Measurements from ENCODE around the gene PPIL6. TPM values are rescaled to one million over a fixed set of nuclear protein-coding genes. Genes with fewer than 3 reads are reported as not detected.

The PPIL6 gene
- total RNA-seq, 3 donors from 2014 or later (not counting 1 experiment from before 2014, with no cell fraction given): 0.28 to 0.70 (median 0.40) TPM

- no peaks in the 10 kb centered on the region for H3K27me3 Mint-ChIP-seq (ENCODE audit: low read depth in 2 of 2)
- ATAC-seq: no peak
- no peak for TF ChIP-seq CTCF (IDR thresholded peaks at IDR 0.05)
- no peaks in the 10 kb centered on the region for H3K27me3 ChIP-seq (ENCODE audit: control insufficient read depth, insufficient read depth, low read length)
- no peak for DNase-seq
- H3K4me3 ChIP-seq (ENCODE audit: low read length): no peak overlapping the region
- peaks cover 38 to 59% of the 10 kb centered on the region in 2 donors for H3K4me1 Mint-ChIP-seq
- peak overlapping the region in 1 of 2 donors; percentile 38 for H3K27ac Mint-ChIP-seq
- 92% methylated on average over 9 of the region's 9 CpGs for WGBS (ENCODE audit: insufficient coverage)
- H3K36me3 ChIP-seq (ENCODE audit: control insufficient read depth, insufficient read depth, low read length): peaks cover 17% of the 10 kb centered on the region
- no peaks in the 10 kb centered on the region for H3K36me3 Mint-ChIP-seq
- intact Hi-C loops (cut with micrococcal nuclease): loop anchor here (10.0 kb wide), 1 partner anchor 243 kb away; the partner anchor contains the start of genes AK9 and FIG4
- H3K9me3 ChIP-seq (ENCODE audit: control insufficient read depth, insufficient read depth, low read length): no peaks in the 10 kb centered on the region
- no peak overlapping the region for H3K4me3 Mint-ChIP-seq
- peaks cover 67% of the 10 kb centered on the region for H3K4me1 ChIP-seq (ENCODE audit: control insufficient read depth, insufficient read depth, low read length)
- no peak overlapping the region for H3K27ac ChIP-seq (ENCODE audit: low read length)
- H3K9me3 Mint-ChIP-seq: no peaks in the 10 kb centered on the region
Observed at GRCh38 chr6:109452181-109452580, 11.8 kb upstream of the PPIL6 start.

GRCh38 chr6:109451376-109451775, 10.9 kb upstream of the PPIL6 start:
- WGBS (ENCODE audit: insufficient coverage): 97% methylated on average over 7 of the region's 7 CpGs
- no peak overlapping the region for H3K4me3 Mint-ChIP-seq
- Histone ChIP-seq H3K27ac (ENCODE audit: low read length) (no peak overlapping the region), H3K4me1 (ENCODE audit: control insufficient read depth, insufficient read depth, low read length) (peaks cover 60% of the 10 kb centered on the region), H3K9me3 (ENCODE audit: control insufficient read depth, insufficient read depth, low read length) (no peaks in the 10 kb centered on the region), H3K36me3 (ENCODE audit: control insufficient read depth, insufficient read depth, low read length) (peaks cover 25% of the 10 kb centered on the region), H3K4me3 (ENCODE audit: low read length) (no peak overlapping the region), H3K27me3 (ENCODE audit: control insufficient read depth, insufficient read depth, low read length) (no peaks in the 10 kb centered on the region)
- intact Hi-C loops (cut with micrococcal nuclease): loop anchor here (10.0 kb wide), 1 partner anchor 243 kb away; the partner anchor contains the start of genes AK9 and FIG4
- no peak for TF ChIP-seq CTCF (IDR thresholded peaks at IDR 0.05)
- H3K27ac Mint-ChIP-seq: no peak overlapping the region
- H3K4me1 Mint-ChIP-seq: peaks cover 32 to 56% of the 10 kb centered on the region in 2 donors
- ATAC-seq (no peak), DNase-seq (no peak)
- H3K9me3 Mint-ChIP-seq: no peaks in the 10 kb centered on the region
- no peaks in the 10 kb centered on the region for H3K27me3 Mint-ChIP-seq (ENCODE audit: low read depth in 2 of 2)
- no peaks in the 10 kb centered on the region for H3K36me3 Mint-ChIP-seq

- H3K27ac Mint-ChIP-seq: no peak overlapping the region
Observed at GRCh38 chr6:109450801-109451200, 10.4 kb upstream of the PPIL6 start.

More at GRCh38 chr6:109450801-109451200, 10.4 kb upstream of the PPIL6 start:
- Histone ChIP-seq H3K27ac (ENCODE audit: low read length) (no peak overlapping the region), H3K4me3 (ENCODE audit: low read length) (no peak overlapping the region), H3K9me3 (ENCODE audit: control insufficient read depth, insufficient read depth, low read length) (no peaks in the 10 kb centered on the region), H3K27me3 (ENCODE audit: control insufficient read depth, insufficient read depth, low read length) (no peaks in the 10 kb centered on the region), H3K36me3 (ENCODE audit: control insufficient read depth, insufficient read depth, low read length) (peaks cover 30% of the 10 kb centered on the region), H3K4me1 (ENCODE audit: control insufficient read depth, insufficient read depth, low read length) (peaks cover 54% of the 10 kb centered on the region)
- WGBS (ENCODE audit: insufficient coverage): 91% methylated on average over 3 of the region's 3 CpGs
- DNase-seq (no peak), ATAC-seq (no peak)
- no peaks in the 10 kb centered on the region for H3K36me3 Mint-ChIP-seq
- intact Hi-C loops (cut with micrococcal nuclease): loop anchor here (10.0 kb wide), 1 partner anchor 244 kb away; the partner anchor contains the start of genes AK9 and FIG4
- TF ChIP-seq CTCF (IDR thresholded peaks at IDR 0.05): no peak
- no peaks in the 10 kb centered on the region for H3K9me3 Mint-ChIP-seq
- no peaks in the 10 kb centered on the region for H3K27me3 Mint-ChIP-seq (ENCODE audit: low read depth in 2 of 2)
- peak overlapping the region; percentile 9 for H3K4me3 Mint-ChIP-seq
- H3K4me1 Mint-ChIP-seq: peaks cover 32 to 60% of the 10 kb centered on the region in 2 donors

Measured in natural killer cell (primary cell).